Measurements from ENCODE around the gene SVEP1.

DNA sequence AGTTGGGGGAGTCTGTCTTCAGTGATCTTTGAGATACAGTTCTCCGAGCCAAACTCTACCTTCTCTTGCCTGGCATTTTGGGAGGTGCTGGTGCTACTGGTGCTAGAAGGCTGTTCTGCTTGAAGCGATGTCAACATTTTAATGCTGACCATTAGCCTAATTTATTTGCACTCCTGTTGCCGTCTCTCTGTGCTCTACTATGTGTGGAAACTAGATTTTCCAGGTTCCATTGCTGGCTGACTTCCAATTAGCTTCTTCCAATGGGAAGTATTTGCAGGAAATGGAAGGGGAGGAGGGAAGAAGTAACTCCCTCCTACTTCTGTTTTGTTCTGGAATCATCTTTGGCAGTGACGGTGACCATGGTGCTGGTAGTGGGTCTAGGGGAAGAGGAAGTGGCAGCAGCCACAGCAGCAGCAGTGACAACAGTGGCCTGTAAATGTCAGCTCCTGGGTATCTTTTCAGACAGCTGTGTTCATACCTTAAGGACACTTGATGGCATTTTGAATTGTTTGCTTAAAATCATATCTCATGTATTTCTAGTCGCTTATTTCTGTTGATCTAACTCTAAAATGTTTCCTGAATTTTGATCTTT is 249.8 kb downstream of the SVEP1 start:
- TF ChIP-seq, protein P1, sequence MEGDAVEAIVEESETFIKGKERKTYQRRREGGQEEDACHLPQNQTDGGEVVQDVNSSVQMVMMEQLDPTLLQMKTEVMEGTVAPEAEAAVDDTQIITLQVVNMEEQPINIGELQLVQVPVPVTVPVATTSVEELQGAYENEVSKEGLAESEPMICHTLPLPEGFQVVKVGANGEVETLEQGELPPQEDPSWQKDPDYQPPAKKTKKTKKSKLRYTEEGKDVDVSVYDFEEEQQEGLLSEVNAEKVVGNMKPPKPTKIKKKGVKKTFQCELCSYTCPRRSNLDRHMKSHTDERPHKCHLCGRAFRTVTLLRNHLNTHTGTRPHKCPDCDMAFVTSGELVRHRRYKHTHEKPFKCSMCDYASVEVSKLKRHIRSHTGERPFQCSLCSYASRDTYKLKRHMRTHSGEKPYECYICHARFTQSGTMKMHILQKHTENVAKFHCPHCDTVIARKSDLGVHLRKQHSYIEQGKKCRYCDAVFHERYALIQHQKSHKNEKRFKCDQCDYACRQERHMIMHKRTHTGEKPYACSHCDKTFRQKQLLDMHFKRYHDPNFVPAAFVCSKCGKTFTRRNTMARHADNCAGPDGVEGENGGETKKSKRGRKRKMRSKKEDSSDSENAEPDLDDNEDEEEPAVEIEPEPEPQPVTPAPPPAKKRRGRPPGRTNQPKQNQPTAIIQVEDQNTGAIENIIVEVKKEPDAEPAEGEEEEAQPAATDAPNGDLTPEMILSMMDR (IDR thresholded peaks at IDR 0.05; ENCODE audit: insufficient read depth, low read length, poor library complexity, severe bottlenecking): no peak
- no peak for TF ChIP-seq EZH2phosphoT487 (conservative IDR thresholded peaks at IDR 0.05; ENCODE audit: low read length)
